GM12891 (cell line): ENCODE data around the gene CRKL.
"Not testable (repeated sequence)": the region's sequence is repeated elsewhere in the genome, so short reads cannot be mapped to it uniquely, and the experiment has no call there.

Experiments
- PAX5 ChIP-seq: IDR thresholded peaks from 2 replicates; pipeline ENCODE4 v1.6.1; 2011; ENCODE audit warnings: low read length, moderate library complexity, mild to moderate bottlenecking; ENCODE audit not compliant: insufficient read depth, severe bottlenecking
- POLR2A ChIP-seq: IDR thresholded peaks from 2 replicates; pipeline ENCODE4 v1.6.1; 2011; ENCODE audit warnings: low read depth, low read length, control low read depth
- POLR2AphosphoS5 ChIP-seq: IDR thresholded peaks from 2 replicates; pipeline ENCODE4 v1.6.1; 2011; ENCODE audit warnings: low read depth, low read length, control low read depth
- POU2F2 ChIP-seq: IDR thresholded peaks from 2 replicates; pipeline ENCODE4 v1.6.1; 2011; ENCODE audit warnings: low read depth, mild to moderate bottlenecking, control low read depth, low read length, moderate library complexity
- SPI1 ChIP-seq: IDR thresholded peaks from 2 replicates; pipeline ENCODE4 v1.6.1; 2011; ENCODE audit warnings: low read depth, low read length, control low read depth
- TAF1 ChIP-seq: IDR thresholded peaks from 2 replicates; pipeline ENCODE4 v1.6.1; 2011; ENCODE audit warnings: low read depth, low read length, control low read depth

GRCh38 chr22:20942203-20942902, 25.1 kb downstream of the CRKL start:
- not testable (repeated sequence) for TF ChIP-seq POLR2AphosphoS5, TAF1, POLR2A, PAX5, SPI1, POU2F2
